Stimulated activated CD4-positive, alpha-beta T cell treated with anti-CD3 and anti-CD28 coated beads, Interleukin-15, amount 100 ng/mL, for 48 hours (primary cell): ENCODE results near the gene C1QTNF6.
"Not testable (repeated sequence)": the region's sequence is repeated elsewhere in the genome, so short reads cannot be mapped to it uniquely, and the experiment has no call there.

Experiments used
- DNase-seq, 2 donors: peaks; one replicate each; pipeline ENCODE4 v3.0.0-alpha.2; 2020; ENCODE audit warnings: low read depth in 2 of 2

Gene C1QTNF6

GRCh38 chr22:37176464-37177061 lies 11.5 kb downstream of the C1QTNF6 start:
- no peak for DNase-seq

DNA sequence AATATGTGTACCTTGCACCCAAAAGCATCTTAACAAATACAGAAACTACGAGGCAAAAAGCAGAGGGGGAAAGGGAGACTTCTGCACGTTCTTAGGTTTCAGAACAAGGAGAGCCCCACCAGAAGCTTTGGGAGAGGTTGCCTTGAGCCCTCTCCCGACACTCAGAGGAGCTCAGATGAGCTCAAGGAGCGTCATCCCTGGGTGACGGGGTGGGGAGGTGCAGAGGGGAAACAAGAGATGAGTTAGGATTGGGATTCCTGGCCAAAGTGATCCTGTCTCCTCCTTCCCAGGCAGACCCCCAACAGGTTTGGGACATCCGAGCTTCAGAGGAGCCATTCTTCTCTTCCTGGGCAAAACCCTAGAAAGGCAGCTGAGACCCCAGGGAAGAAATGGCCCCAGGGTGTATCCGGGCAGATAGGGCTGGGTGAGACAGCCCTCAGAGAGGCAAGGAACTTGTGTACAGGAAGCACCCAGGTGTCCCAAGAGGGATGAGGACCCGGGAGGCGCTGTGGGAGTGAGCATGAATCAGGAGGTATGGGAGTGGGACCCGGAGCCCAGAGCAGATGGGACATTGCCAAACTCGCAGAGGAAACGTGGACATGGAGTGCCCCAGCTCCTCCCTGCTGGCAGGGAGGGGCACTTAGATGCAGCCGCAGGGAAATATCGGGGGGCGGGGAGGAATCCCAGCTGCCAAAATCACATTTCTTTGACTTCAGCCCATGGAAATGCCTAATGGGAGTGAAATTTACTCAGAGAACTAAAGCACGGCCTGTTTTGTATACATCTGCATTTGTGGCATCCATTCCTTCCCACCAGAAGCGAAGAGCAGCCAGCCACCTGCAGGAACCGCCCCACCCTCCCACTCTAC lies 12.4 kb downstream of the C1QTNF6 start:
- no peak for DNase-seq

- DNase-seq: no peak
Observed at GRCh38 chr22:37174964-37175363, 13.1 kb downstream of the C1QTNF6 start.

DNA sequence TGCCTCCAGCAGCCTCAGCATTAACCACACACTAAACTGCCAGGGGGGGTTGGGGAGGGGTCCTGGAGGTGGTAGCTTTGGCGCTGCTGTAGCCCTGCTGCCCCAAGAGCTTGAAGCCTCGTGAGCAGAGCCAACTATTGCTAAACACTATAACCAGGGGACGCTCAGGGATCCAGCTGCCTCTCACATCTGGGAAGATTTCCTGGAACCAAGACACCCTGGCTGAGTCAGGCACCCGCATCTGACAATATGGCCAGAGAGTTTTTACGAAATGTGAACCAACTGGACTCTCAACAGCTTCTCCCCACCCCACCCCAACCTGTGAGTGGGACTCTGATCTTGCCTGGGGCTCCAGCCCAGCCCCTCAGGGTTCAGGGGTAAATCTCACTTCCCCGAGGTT lies 14.3 kb downstream of the C1QTNF6 start:
- no peak for DNase-seq

DNA sequence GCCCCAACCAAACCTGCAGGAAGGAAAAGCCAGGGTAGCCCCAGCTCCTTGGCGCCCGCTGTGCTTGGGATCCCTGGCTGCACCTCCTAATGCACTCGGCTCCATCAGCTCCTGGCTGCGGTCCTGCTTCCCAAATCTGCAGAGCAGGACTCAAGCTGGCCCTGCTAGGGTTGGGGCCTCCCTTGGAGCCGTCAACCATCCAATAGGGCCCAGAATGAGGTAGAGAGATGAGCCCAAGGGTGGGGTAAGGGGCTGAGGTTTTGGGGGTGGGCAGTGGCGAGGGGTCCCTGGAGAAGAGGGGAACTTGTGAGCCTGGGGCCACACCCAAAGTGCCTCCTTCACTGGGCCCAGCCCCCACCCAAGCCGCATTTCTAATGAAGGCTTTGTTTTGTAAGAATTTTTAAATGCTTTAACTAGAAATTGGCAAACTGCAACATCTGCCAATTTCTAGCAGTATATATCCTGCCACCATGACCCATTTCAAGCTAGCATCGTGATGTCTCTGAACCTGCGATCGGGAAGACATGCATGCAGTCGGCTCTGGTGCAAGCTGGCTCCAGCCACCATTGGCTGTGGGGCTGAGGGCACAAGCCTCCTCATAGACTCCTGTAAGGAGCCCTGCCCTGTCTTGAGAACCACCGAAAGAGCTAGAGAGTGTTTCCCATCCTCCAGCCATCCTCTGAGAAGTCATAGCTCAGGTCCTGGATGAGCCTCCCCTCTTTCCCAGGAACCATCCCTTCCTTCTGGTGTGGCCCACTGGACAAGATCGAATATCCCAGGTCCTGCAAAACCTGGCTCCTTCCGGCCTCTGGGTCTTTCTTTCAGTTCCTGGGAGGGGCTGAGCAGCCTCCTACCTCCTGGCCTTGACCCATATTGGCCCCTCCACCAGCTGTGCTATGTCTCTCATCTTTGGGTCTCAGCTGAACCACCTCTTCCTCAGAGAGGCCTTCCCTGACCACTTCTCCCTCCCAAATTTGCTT lies 15.5 kb downstream of the C1QTNF6 start:
- no peak for DNase-seq

GRCh38 chr22:37171662-37172061 lies 16.4 kb downstream of the C1QTNF6 start:
- no peak for DNase-seq

GRCh38 chr22:37170689-37171405 lies 17.2 kb downstream of the C1QTNF6 start:
- DNase-seq: not testable (repeated sequence)

- no peak for DNase-seq
Observed at GRCh38 chr22:37169947-37170688, 17.9 kb downstream of the C1QTNF6 start.

DNA sequence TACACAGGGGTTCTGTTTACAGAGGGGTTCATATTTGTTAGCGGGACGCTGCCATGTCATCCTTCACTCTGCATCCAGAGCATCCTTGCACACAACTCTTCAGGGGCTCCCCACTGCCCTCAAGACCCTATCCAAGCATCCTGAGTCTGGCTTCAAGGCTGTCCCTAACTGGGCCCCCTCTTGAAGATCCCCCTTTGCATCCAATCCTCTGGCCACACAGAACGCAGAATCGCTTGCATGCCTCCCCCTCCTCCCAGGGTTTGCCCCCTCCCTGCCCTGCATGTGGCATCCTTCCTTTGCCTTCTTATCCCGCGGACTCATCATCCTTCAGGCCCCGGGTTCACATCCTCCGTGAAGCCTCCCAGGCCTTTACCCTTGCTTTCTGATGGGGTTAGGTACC lies 18.6 kb downstream of the C1QTNF6 start:
- no peak for DNase-seq

DNA sequence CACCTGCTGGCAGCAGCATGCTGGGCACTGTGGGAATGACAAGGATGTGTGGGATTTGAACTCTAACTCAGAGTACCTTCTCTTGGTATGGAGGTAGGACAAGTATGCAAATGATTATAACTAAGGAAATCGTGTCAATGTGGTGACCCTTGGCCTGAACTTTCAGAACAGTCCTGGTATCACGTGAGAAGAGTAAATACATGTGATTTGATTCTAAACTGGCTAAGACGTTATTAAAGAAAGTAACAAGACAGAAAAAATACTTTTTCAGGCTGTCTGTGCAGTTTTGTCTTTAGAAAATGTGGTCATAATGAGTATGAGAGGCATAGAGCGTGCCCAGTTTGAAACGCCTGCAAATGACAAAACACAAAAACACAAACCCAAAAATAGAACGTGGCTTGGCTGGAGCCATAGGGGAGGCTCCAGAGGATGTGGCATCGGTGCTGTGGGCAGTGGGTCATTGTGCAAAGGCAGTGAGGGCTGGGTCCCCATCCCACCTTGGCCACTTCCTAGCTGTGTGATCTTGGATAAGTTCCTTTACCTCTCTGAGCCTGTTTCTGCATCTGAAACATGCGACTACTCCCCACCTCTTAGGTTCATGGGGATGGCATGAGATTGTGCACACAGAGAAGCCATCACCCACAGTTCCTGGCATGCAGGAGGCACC lies 19.9 kb downstream of the C1QTNF6 start:
- no peak for DNase-seq

- no peak for DNase-seq
Observed at GRCh38 chr22:37167176-37167980, 20.7 kb downstream of the C1QTNF6 start.

- peak; percentile 64 to 79 for DNase-seq
Observed at GRCh38 chr22:37166675-37167066, 21.4 kb downstream of the C1QTNF6 start.

DNA sequence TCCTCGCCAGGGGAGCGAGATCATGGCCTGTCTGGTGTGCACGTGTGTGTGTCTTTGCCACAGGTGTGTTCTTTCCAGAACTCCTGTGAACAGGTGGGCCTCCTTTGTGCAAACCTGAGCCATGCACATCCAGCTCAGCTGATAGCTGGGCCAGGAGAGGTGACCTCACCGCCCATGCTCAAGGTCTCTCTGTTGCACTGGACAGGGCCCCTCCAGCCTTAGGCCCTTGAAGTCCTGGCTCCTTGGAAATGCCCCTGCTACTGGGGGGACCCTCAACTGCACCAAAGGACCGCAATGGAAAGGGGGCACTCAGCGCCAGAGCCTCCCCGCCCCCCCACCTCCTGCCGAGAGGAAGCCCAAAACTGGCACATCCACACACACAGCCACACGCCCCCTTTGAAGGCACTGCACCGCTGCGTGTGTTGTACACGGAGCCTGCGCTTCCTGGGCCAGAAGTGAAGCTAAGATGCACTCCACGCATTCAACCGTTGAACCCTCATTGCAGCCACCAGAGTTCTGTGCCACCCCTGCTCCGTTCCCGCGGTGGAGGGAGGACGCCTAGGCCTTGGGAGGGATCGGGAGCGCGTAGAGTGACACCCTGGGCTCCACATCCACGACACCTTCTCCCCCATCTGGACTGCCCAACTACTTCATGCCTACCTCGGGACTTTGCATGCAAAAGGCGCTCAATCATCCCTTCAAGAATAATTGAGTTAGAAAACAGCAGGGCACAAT lies 21.9 kb downstream of the C1QTNF6 start:
- DNase-seq: no peak

- DNase-seq: no peak
Observed at GRCh38 chr22:37165066-37165465, 23.0 kb downstream of the C1QTNF6 start.

- no peak for DNase-seq
Observed at GRCh38 chr22:37164505-37164887, 23.6 kb downstream of the C1QTNF6 start.

GRCh38 chr22:37163575-37164504 lies 24.2 kb downstream of the C1QTNF6 start:
- DNase-seq: peak; percentile 80 to 82

DNA sequence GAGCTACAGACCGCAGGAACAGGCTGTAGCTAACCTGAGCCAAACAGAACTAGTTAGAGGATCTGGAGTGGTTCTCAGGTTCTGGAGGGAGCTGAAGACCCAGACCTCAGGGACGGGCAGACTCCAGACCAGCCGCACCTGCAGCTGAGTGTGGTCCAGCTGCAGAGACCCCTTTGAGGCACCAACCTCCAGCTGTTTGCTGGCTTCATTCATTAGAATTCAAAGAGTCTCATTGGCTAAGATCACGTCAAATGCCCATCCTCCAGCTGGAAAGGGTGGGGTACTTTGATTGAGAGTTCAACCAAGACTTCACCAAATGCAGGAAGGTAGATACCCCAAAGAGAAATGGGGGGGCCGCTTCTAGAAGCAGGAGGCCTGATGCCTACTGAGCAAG lies 25.0 kb downstream of the C1QTNF6 start:
- DNase-seq: no peak
